Endothelial cell of umbilical vein (primary cell): ENCODE results near the gene PAPOLA. TPM values are rescaled to one million over a fixed set of nuclear protein-coding genes. Genes with fewer than 3 reads are reported as not detected.

Experiments
- BruUV-seq: library from RNA; stranded (reverse); fragments of 400-500 nt; replicated peaks from 2 replicates; lab custom pipeline; 2021; lab: Mats Ljungman, UMichigan
- CTCF ChIA-PET: fragments of 300-600, 350-600 bp; sonication (Branson Sonifier 250); formaldehyde crosslinking; loops from one replicate; lab custom pipeline; 2021; ENCODE audit warnings: antibody characterized with exemption, inconsistent platforms; lab: Charles Lee
- POLR2A ChIA-PET: fragments of 300-600, 350-600 bp; sonication (Branson Sonifier 250); formaldehyde crosslinking; loops from one replicate; lab custom pipeline; 2021; ENCODE audit warnings: antibody characterized with exemption, inconsistent platforms; lab: Charles Lee
- DNase-seq: peaks from one replicate; pipeline ENCODE4 v3.0.0-alpha.2; 2011; ENCODE audit warnings: low read depth, low spot score
- FAIRE-seq: peaks from 2 replicates; lab custom pipeline; 2011; peaks lifted over from hg19 to GRCh38; lab: Jason Lieb, UNC
- H2AFZ ChIP-seq: 2 replicates; pipeline ENCODE4 v1.6.0; 2012; ENCODE audit warnings: low read depth, low read length, control low read depth, inconsistent platforms
- H3K27ac ChIP-seq: 2 replicates; pipeline ENCODE4 v1.5.1; 2011; ENCODE audit warnings: low read depth, mild to moderate bottlenecking, control low read depth, low read length, moderate library complexity; ENCODE audit not compliant: insufficient read depth
- H3K27me3 ChIP-seq, 2 experiments: 2 replicates each; pipeline versions ENCODE4 v1.6.0 to v1.6.1; 2011; ENCODE audit warnings: low read length in 2 of 2, mixed read lengths in 1 of 2; ENCODE audit not compliant: control insufficient read depth in 2 of 2, insufficient read depth in 2 of 2
- H3K36me3 ChIP-seq, 2 experiments: 2 replicates in 1 of 2; 3 replicates in 1 of 2; pipeline ENCODE4 v1.5.1; 2011; ENCODE audit warnings: low read length in 2 of 2, mild to moderate bottlenecking in 1 of 2, moderate library complexity in 1 of 2; ENCODE audit not compliant: control insufficient read depth in 2 of 2, insufficient read depth in 2 of 2; ENCODE audit errors: extremely low read depth in 1 of 2
- H3K4me1 ChIP-seq: 3 replicates; pipeline ENCODE4 v1.5.1; 2011; ENCODE audit warnings: mild to moderate bottlenecking, low read length; ENCODE audit not compliant: control insufficient read depth, insufficient read depth; ENCODE audit errors: extremely low read depth
- H3K4me2 ChIP-seq: 2 replicates; pipeline ENCODE4 v1.6.1; 2011; ENCODE audit warnings: low read length, control low read depth, mixed read lengths; ENCODE audit not compliant: insufficient read depth
- H3K4me3 ChIP-seq, 3 experiments: fragments of 200-600 bp in 1 of 3; sonication (generic), shearing (Covaris generic) in 1 of 3; replicated peaks in 1 of 3; 2 replicates each; pipeline ENCODE4 v1.5.1; 2011 to 2016; ENCODE audit warnings: control low read depth in 3 of 3, low read length in 3 of 3, mild to moderate bottlenecking in 2 of 3, inconsistent platforms in 1 of 3, low read depth in 1 of 3, moderate library complexity in 1 of 3; ENCODE audit not compliant: insufficient read depth in 1 of 3
- H3K79me2 ChIP-seq: 2 replicates; pipeline ENCODE4 v1.6.0; 2012; ENCODE audit warnings: low read length, inconsistent platforms; ENCODE audit not compliant: control insufficient read depth, insufficient read depth
- H3K9ac ChIP-seq: replicated peaks from 2 replicates; pipeline ENCODE3; 2011; ENCODE audit warnings: low read length, control low read depth; ENCODE audit not compliant: insufficient read depth; ENCODE audit errors: extremely low read depth
- H3K9me1 ChIP-seq: replicated peaks from 3 replicates; pipeline ENCODE4 v1.6.0; 2011; ENCODE audit warnings: mild to moderate bottlenecking, low read length; ENCODE audit not compliant: control insufficient read depth, insufficient read depth; ENCODE audit errors: extremely low read depth
- H3K9me3 ChIP-seq: replicated peaks from 2 replicates; pipeline ENCODE4 v1.5.1; 2012; ENCODE audit warnings: low read length, inconsistent platforms; ENCODE audit not compliant: control insufficient read depth, insufficient read depth
- H4K20me1 ChIP-seq: replicated peaks from 2 replicates; pipeline ENCODE3; 2011; ENCODE audit warnings: mild to moderate bottlenecking, low read length; ENCODE audit not compliant: control insufficient read depth, insufficient read depth; ENCODE audit errors: extremely low read depth
- EZH2 ChIP-seq: IDR thresholded peaks from 2 replicates; pipeline ENCODE4 v1.6.1; 2012; ENCODE audit warnings: borderline replicate concordance, low read depth, mild to moderate bottlenecking, moderate library complexity, low read length, inconsistent platforms; ENCODE audit not compliant: severe bottlenecking
- FOS ChIP-seq: IDR thresholded peaks from 2 replicates; pipeline ENCODE4 v1.6.1; 2011; ENCODE audit warnings: mild to moderate bottlenecking, low read length, moderate library complexity, borderline replicate concordance; ENCODE audit not compliant: insufficient read depth
- GATA2 ChIP-seq: IDR thresholded peaks from 2 replicates; pipeline ENCODE4 v1.7.0; 2011; ENCODE audit warnings: low read depth, mild to moderate bottlenecking, moderate library complexity, mixed read lengths, low read length; ENCODE audit not compliant: insufficient read length, insufficient read depth
- JUN ChIP-seq: IDR thresholded peaks from 2 replicates; pipeline ENCODE4 v1.6.1; 2011; ENCODE audit warnings: borderline replicate concordance, low read depth; ENCODE audit not compliant: insufficient read length, insufficient read depth
- POLR2A ChIP-seq: IDR thresholded peaks from 2 replicates; pipeline ENCODE4 v1.6.1; 2012; ENCODE audit warnings: low read depth, mild to moderate bottlenecking, control low read depth, low read length
- POLR2AphosphoS5 ChIP-seq: IDR thresholded peaks from 2 replicates; pipeline ENCODE4 v1.6.1; 2012; ENCODE audit warnings: low read depth, mild to moderate bottlenecking, control low read depth, low read length, moderate library complexity; ENCODE audit not compliant: insufficient read depth
- dilution Hi-C: fragments of 300-500 bp; cut with MboI; formaldehyde crosslinking; loops from one replicate; pipeline ENCODE4 v1.15.0; 2019; ENCODE audit warnings: low sequenced_read_pairs; ENCODE audit not compliant: extremely low pct_ligation_motif_present
- intact Hi-C: fragments of 100-400 bp; cut with micrococcal nuclease; formaldehyde crosslinking; loops from one replicate; pipeline ENCODE4 v1.10.0; 2022
- polyA plus RNA-seq, 4 experiments: library from polyadenylated mRNA; depleted of rRNA in 3 of 4; stranded (reverse) in 3 of 4; unstranded in 1 of 4; fragments of >200 nt; gene quantifications; 2 replicates each; pipeline versions ENCODE4 v1.2.1 to v1.2.3, GENCODE V29; 2011 to 2012; ENCODE audit warnings: missing spikeins in 1 of 4
- total RNA-seq: library from RNA; stranded (reverse); gene quantifications from 2 replicates; pipeline ENCODE4 v1.2.3, GENCODE V29; 2021
- TF ChIP-seq, protein P1 (sequence below): IDR thresholded peaks from 2 replicates; pipeline ENCODE4 v1.6.1; 2011; ENCODE audit not compliant: insufficient read depth, insufficient read length
- TF ChIP-seq, protein P2 (sequence below), 2 donors: IDR thresholded peaks; 1 replicate in 1 of 2; 2 replicates in 1 of 2; pipeline ENCODE4 v1.5.1; 2011; ENCODE audit warnings: low read length in 2 of 2, mild to moderate bottlenecking in 2 of 2, moderate library complexity in 2 of 2, control low read depth in 1 of 2, inconsistent platforms in 1 of 2, low read depth in 1 of 2; ENCODE audit not compliant: insufficient read depth in 1 of 2; ENCODE audit errors: extremely low read depth in 1 of 2

PAPOLA gene
- total and polyA plus RNA-seq, 2 donors (not counting 3 experiments of a cell fraction or from before 2014, with no cell fraction given): 75.4 to 184 TPM

DNA sequence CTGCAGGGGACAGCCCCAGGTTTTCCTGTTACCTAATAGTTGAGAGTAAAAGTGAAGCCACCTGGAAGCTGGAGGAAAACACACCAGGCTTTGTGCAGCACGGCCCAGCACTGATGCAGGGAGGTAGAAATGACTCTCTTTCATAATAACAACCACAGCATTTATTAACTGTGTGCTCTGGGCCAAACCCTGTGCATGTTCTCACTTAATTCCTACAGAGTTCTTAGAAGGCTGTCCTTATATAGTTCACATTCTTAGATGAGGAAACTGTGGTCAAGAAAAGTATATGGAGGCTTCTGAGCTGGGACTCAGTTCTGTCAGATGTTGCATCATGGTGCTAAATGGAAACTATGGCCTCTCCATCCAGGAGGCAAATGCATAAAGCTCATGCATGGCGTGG is 100.0 kb downstream of the PAPOLA start:
- CTCF ChIA-PET: no interaction called here
- no peaks in the 10 kb centered on the region for H3K36me3 ChIP-seq
- H3K79me2 ChIP-seq: no peaks in the 10 kb centered on the region
- FAIRE-seq (no peak), DNase-seq (no peak)
- no peaks in the 10 kb centered on the region for H3K9me3 ChIP-seq
- no peaks in the 10 kb centered on the region for H4K20me1 ChIP-seq
- no peak overlapping the region for H2AFZ ChIP-seq
- H3K4me3 ChIP-seq: no peak overlapping the region
- no peaks in the 10 kb centered on the region for H3K27me3 ChIP-seq
- H3K9ac ChIP-seq: no peak overlapping the region
- POLR2A ChIA-PET: no interaction called here
- dilution Hi-C loops: no loop called here
- H3K9me1 ChIP-seq: no peaks in the 10 kb centered on the region
- H3K4me1 ChIP-seq: no peaks in the 10 kb centered on the region
- TF ChIP-seq POLR2AphosphoS5: no peak
- TF ChIP-seq FOS: no peak
- TF ChIP-seq, protein P1, sequence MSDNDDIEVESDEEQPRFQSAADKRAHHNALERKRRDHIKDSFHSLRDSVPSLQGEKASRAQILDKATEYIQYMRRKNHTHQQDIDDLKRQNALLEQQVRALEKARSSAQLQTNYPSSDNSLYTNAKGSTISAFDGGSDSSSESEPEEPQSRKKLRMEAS: no peak
- TF ChIP-seq JUN: no peak
- TF ChIP-seq POLR2A: no peak
- TF ChIP-seq GATA2: no peak
- TF ChIP-seq, protein P2, sequence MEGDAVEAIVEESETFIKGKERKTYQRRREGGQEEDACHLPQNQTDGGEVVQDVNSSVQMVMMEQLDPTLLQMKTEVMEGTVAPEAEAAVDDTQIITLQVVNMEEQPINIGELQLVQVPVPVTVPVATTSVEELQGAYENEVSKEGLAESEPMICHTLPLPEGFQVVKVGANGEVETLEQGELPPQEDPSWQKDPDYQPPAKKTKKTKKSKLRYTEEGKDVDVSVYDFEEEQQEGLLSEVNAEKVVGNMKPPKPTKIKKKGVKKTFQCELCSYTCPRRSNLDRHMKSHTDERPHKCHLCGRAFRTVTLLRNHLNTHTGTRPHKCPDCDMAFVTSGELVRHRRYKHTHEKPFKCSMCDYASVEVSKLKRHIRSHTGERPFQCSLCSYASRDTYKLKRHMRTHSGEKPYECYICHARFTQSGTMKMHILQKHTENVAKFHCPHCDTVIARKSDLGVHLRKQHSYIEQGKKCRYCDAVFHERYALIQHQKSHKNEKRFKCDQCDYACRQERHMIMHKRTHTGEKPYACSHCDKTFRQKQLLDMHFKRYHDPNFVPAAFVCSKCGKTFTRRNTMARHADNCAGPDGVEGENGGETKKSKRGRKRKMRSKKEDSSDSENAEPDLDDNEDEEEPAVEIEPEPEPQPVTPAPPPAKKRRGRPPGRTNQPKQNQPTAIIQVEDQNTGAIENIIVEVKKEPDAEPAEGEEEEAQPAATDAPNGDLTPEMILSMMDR (IDR thresholded peaks at IDR 0.05; ENCODE audit: extremely low read depth in 1 of 2, insufficient read depth in 1 of 2, low read depth in 1 of 2, low read length in 2 of 2): no peak
- TF ChIP-seq EZH2: no peak
- no peak overlapping the region for H3K4me2 ChIP-seq
- H3K27ac ChIP-seq: no peak overlapping the region
- BruUV-seq: no TSS peak
- intact Hi-C loops: no loop called here
